Stimulated activated naive B cell treated with anti-CD40 and anti-IgM and Interleukin-4, amounts not matched to agents 10 μg/mL and 1 μg/mL and 100 μg/mL, for 72 hours (primary cell): ENCODE data around the gene MAOA.

Source experiments
- ATAC-seq, 2 donors: fragments of 150-1000 bp; cut with Tn5 transposase; replicated peaks; 2 replicates each; pipeline ENCODE4 v1.10.0; 2021; ENCODE audit warnings: moderate library complexity in 1 of 2
- DNase-seq: peaks from one replicate; pipeline ENCODE4 v3.0.0; 2021
- H3K27ac Mint-ChIP-seq: one replicate; pipeline ENCODE4 v1.8.0; 2022; ENCODE audit warnings: mild to moderate bottlenecking, mixed read lengths
- H3K27me3 Mint-ChIP-seq, 2 donors: one replicate each; pipeline ENCODE4 v1.8.0; 2022; ENCODE audit warnings: mixed read lengths in 2 of 2
- H3K36me3 Mint-ChIP-seq, 2 donors: one replicate each; pipeline ENCODE4 v1.8.0; 2022; ENCODE audit warnings: mixed read lengths in 2 of 2, mild to moderate bottlenecking in 1 of 2
- H3K4me1 Mint-ChIP-seq, 2 donors: one replicate each; pipeline ENCODE4 v1.8.0; 2022; ENCODE audit warnings: mixed read lengths in 2 of 2, mild to moderate bottlenecking in 1 of 2
- H3K4me3 Mint-ChIP-seq, 2 donors: one replicate each; pipeline ENCODE4 v1.8.0; 2022; ENCODE audit warnings: mild to moderate bottlenecking in 2 of 2, mixed read lengths in 2 of 2, moderate library complexity in 1 of 2
- H3K9me3 Mint-ChIP-seq, 2 donors: one replicate each; pipeline ENCODE4 v1.8.0; 2022; ENCODE audit warnings: mixed read lengths in 2 of 2, mild to moderate bottlenecking in 1 of 2

MAOA gene

DNA sequence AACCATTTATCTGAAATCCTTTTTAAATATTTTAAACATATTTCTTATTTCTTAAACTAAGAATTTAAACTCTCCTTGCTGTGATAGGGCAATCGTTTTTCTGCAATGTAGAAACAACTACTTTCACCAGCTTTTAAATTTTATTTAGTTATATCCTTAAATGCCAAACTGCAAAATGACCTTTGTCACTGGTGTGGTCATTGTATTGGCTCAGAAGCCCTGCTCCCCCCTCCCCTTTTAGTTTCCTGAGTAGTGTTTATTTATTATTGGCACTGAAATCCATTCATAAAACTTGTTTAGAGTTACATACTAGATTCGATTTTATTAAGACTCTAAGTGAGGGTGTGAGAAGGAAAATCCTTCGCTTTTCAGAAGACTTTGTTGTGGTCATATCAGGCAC is 23.0 kb downstream of the MAOA start:
- Mint-ChIP-seq H3K27ac (no peak overlapping the region), H3K27me3 (peaks cover 0 to 12% of the 10 kb centered on the region in 2 donors), H3K36me3 (no peaks in the 10 kb centered on the region), H3K9me3 (no peaks in the 10 kb centered on the region), H3K4me3 (no peak overlapping the region), H3K4me1 (no peaks in the 10 kb centered on the region)
- ATAC-seq, result no peak
- no peak for DNase-seq

DNA sequence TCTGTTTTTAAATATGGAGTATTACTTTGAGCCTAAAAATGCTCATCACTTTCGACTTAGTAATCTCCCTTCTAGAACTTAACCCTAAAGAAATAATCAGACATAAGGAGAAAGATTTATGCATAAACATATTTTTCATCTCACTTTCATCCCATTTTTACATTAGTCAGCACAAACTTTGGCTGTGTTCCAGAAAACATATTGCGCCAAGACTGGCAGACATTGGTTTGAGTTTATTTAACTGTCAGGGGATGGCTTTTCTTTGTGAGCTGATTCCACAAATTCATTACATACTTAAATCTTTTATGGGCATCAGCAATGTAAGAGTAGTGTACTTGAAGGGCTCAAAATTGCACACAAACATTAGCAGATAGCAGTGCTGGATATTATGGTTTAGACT is 23.7 kb downstream of the MAOA start:
- H3K36me3 Mint-ChIP-seq, result no peaks in the 10 kb centered on the region
- H3K27ac Mint-ChIP-seq, result no peak overlapping the region
- peaks cover 0 to 16% of the 10 kb centered on the region in 2 donors for H3K27me3 Mint-ChIP-seq
- H3K4me1 Mint-ChIP-seq, result no peaks in the 10 kb centered on the region
- no peaks in the 10 kb centered on the region for H3K9me3 Mint-ChIP-seq
- DNase-seq (no peak), ATAC-seq (no peak)
- no peak overlapping the region for H3K4me3 Mint-ChIP-seq

DNA sequence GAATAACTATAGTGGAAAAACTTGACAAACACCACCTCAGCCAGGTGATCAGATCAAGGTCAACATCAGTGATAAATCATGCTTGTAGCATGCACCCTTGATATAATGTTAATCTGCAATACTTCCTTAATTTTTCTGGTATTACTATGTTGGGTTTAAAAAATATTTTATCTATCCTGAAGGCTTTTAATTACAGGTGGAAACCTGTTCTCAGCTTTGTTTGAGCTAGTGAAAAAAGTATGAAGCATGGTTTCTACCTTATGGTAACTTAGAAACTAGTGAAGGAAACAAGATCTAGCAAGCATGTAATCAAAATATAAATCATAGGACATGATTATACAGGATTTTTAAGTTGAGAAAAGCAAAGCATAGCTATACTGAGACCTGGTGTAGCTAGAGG is 26.6 kb downstream of the MAOA start:
- no peaks in the 10 kb centered on the region for H3K4me1 Mint-ChIP-seq
- no peaks in the 10 kb centered on the region for H3K9me3 Mint-ChIP-seq
- H3K27ac Mint-ChIP-seq, result no peak overlapping the region
- no peak overlapping the region for H3K4me3 Mint-ChIP-seq
- no peak for ATAC-seq
- DNase-seq, result no peak
- peaks cover 2 to 15% of the 10 kb centered on the region in 2 donors for H3K27me3 Mint-ChIP-seq
- no peaks in the 10 kb centered on the region for H3K36me3 Mint-ChIP-seq

DNA sequence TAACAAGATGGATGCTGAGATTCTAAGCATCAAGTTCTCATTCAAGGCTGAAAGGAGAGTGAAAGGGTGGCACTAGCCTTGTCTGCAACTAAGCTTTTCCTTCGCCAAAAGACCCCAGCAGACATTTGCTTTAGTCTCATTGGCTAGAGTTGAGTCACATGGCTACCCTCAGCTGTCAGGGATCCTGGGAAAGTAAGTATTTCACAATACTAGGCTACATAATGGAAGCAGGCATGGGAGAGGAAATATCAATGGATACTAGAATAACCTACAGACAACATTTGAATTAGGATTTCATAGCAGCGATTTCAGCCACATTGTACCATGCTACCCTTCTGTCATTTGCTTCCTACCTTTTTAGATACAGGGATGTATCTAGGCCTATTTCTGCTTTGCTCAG is 29.1 kb downstream of the MAOA start:
- ATAC-seq, result no peak
- Mint-ChIP-seq H3K4me1 (no peaks in the 10 kb centered on the region), H3K4me3 (no peak overlapping the region), H3K27me3 (peaks cover 6 to 29% of the 10 kb centered on the region in 2 donors), H3K9me3 (no peaks in the 10 kb centered on the region), H3K36me3 (no peaks in the 10 kb centered on the region), H3K27ac (no peak overlapping the region)
- no peak for DNase-seq

DNA sequence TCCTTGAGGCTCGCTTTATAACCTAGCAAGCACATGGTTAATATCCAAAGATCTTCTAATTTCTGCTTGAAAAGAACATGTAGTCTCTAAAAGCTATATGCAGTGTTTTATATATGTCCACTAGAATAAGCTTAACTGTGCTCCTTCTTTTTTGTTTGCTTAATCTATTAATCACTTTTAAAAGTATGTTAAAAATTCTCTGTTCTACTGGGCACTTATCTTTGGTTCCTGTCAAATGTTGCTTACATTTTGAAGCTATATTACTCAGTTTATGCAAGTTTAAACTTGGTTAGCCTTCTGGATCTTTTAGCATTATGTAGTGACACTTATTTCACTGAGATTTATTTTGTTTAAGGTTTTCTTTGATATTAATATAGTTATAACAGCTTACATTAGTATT is 32.5 kb downstream of the MAOA start:
- Mint-ChIP-seq H3K9me3 (no peaks in the 10 kb centered on the region), H3K27ac (no peak overlapping the region), H3K36me3 (no peaks in the 10 kb centered on the region), H3K4me1 (no peaks in the 10 kb centered on the region), H3K4me3 (no peak overlapping the region), H3K27me3 (peaks cover 6 to 31% of the 10 kb centered on the region in 2 donors)
- no peak for ATAC-seq
- no peak for DNase-seq

DNA sequence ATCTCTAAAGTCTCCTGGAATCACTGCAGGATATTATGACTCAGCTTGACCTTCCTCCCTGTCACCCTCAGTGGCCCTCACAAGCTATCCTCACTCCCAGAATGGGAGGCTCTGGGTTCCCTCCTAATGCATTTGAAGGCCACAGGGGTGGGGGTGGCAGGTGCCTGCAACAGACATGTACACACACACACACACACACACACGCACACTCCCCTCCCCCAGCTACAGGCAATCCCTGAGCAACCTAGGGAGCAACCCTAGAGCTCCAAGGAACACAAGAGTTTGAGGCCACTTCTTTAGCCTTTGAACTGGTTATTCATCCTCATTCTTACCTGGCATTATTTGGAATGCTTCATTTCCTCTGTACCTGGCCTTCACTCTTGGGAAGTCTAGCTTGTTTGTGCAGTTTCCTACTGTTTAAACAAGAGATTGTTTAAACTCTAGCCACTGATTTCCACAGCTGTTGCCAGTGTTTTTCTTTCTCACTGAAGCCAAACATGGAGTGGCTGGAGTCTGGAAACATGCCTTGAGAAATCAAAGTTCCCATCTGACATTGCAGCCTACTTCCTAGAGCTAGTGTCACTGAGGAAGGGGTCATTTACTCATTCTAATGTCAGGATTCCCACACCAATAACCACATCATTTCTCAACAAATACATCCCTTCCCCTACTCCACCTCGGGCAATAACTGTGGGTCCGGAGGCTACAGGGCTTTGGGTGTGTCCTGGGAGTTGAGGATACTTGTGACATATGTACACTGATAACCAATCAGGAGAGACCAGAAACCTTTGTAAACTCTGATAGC is 37.7 kb downstream of the MAOA start:
- Mint-ChIP-seq H3K27ac (no peak overlapping the region), H3K9me3 (no peaks in the 10 kb centered on the region), H3K4me3 (no peak overlapping the region), H3K27me3 (peaks cover 0 to 16% of the 10 kb centered on the region in 2 donors), H3K4me1 (no peaks in the 10 kb centered on the region), H3K36me3 (no peaks in the 10 kb centered on the region)
- DNase-seq (no peak), ATAC-seq (no peak)

DNA sequence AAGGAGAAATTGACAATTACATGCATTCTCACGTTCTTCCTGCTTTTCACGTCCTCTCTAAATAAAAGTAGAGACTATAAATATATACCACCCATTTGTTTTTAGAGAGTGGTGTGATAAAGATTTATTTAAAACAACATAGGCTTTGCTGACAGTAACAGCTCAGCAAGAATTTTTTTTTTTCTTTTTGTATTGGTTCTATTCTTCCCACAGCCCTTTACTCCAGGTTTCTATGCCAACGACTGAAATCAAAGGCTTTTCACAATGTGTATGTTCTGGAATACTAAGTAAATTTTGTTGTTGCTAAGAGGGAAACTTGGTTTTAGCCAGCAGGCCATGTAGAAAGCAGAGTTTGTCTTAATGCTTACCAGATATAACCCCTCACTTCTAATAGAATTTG is 43.4 kb downstream of the MAOA start:
- no peaks in the 10 kb centered on the region for H3K4me1 Mint-ChIP-seq
- no peak for DNase-seq
- no peaks in the 10 kb centered on the region for H3K36me3 Mint-ChIP-seq
- ATAC-seq, result no peak
- no peaks in the 10 kb centered on the region for H3K9me3 Mint-ChIP-seq
- no peak overlapping the region for H3K4me3 Mint-ChIP-seq
- H3K27ac Mint-ChIP-seq, result no peak overlapping the region
- peaks cover 0 to 19% of the 10 kb centered on the region in 2 donors for H3K27me3 Mint-ChIP-seq

DNA sequence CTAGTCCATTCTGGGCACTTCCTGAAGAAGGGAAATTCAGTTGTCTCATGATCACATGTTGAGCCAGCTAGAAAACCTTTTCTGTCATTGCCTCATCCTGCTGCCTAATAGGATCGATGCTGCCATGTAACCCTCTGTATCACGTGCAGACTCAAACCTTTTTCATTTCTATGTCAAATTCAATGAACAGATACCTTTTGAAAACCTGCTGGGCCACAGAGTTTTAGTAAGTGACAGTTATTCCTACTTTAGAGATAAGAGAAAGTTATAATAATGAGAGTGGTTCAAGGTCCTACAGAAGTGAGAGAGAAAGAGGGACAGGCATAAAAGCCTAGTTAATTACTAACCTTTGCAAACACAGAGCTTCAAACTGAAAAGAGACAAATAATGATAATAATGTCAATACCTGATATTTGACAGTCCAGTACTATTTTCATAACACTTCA is 46.0 kb downstream of the MAOA start:
- Mint-ChIP-seq H3K4me3 (no peak overlapping the region), H3K4me1 (no peaks in the 10 kb centered on the region), H3K36me3 (no peaks in the 10 kb centered on the region), H3K27me3 (peaks cover 0 to 19% of the 10 kb centered on the region in 2 donors), H3K9me3 (no peaks in the 10 kb centered on the region), H3K27ac (no peak overlapping the region)
- no peak for ATAC-seq
- DNase-seq, result no peak

DNA sequence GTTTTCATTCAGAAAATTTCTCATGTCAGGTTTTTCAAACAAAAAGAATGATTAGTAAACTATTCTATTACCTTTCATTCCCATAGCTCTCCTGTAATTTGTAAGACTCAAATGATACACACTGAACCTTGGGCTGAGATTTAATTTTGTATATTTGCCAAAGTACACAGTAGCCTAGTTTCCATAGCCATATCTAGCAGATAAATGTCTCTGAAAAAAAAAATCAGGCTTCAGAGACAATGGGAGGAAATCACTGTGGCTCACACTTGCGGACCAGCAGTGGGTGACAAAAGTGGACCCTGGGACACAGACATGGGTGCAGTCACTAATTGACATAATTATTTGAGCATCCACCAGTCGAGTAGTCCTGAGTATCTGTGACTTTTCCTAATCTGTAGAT is 46.6 kb downstream of the MAOA start:
- Mint-ChIP-seq H3K4me3 (no peak overlapping the region), H3K27me3 (peaks cover 0 to 19% of the 10 kb centered on the region in 2 donors), H3K36me3 (no peaks in the 10 kb centered on the region), H3K9me3 (no peaks in the 10 kb centered on the region), H3K27ac (no peak overlapping the region), H3K4me1 (no peaks in the 10 kb centered on the region)
- ATAC-seq (no peak), DNase-seq (no peak)

DNA sequence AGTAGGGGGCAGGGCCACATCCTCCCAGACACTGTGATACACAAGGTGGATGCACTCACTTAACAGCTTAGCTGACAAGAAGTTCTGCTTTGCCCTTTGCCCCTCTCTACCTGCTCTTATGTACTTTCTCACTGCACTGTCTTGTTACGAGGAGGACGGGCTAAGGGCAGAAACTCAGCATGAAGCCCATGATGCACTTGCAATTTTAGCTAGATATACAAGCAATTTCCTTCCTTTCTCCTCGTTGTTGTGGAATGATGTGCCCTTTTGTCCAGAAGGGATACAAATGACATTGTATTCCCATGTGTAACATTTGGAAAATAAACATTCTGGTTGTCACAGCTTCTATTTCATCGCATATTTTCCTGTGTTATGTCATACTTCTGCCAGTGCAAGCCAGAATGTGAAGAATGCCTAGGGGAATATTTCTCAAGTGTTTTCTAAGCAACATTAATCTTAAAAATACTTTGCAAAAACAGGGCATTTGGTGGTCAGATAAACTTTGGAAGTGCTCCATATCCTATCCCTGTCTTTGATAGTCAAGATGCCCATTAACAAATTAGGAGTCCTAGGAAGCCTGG is 47.2 kb downstream of the MAOA start:
- Mint-ChIP-seq H3K27me3 (peaks cover 0 to 19% of the 10 kb centered on the region in 2 donors), H3K36me3 (no peaks in the 10 kb centered on the region), H3K4me3 (no peak overlapping the region), H3K4me1 (no peaks in the 10 kb centered on the region), H3K27ac (no peak overlapping the region), H3K9me3 (no peaks in the 10 kb centered on the region)
- DNase-seq (no peak), ATAC-seq (no peak)

DNA sequence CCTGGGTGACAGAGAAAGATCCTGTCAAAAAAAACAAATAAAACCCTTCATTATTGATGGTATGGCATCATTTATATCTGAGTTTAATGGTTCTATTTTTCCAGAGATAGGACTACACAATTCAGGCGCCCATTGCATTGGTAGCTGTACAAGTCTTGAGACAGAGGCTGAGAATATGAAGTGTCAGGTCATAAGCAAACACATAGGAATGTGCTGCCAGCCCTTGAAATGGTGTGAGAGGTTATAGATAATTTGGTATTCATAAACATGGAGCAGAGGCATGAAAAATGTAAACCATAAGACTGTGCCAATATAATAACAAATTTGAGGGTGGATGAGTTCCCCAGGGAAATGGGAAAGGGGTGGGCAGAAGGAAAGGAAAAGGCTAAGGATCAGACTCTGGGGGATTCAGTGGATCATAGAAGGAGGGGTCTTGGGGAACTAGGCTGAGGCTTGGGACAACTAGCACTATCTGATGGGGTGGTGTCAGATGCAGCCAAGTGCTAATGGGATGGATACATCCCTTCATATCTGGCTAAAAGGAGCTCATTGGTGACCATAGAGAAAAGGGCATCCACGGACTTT is 50.8 kb downstream of the MAOA start:
- DNase-seq (no peak), ATAC-seq (no peak)
- H3K4me1 Mint-ChIP-seq, result no peaks in the 10 kb centered on the region
- no peaks in the 10 kb centered on the region for H3K9me3 Mint-ChIP-seq
- no peaks in the 10 kb centered on the region for H3K36me3 Mint-ChIP-seq
- no peak overlapping the region for H3K4me3 Mint-ChIP-seq
- peaks cover 0 to 9% of the 10 kb centered on the region in 2 donors for H3K27me3 Mint-ChIP-seq
- H3K27ac Mint-ChIP-seq, result no peak overlapping the region

DNA sequence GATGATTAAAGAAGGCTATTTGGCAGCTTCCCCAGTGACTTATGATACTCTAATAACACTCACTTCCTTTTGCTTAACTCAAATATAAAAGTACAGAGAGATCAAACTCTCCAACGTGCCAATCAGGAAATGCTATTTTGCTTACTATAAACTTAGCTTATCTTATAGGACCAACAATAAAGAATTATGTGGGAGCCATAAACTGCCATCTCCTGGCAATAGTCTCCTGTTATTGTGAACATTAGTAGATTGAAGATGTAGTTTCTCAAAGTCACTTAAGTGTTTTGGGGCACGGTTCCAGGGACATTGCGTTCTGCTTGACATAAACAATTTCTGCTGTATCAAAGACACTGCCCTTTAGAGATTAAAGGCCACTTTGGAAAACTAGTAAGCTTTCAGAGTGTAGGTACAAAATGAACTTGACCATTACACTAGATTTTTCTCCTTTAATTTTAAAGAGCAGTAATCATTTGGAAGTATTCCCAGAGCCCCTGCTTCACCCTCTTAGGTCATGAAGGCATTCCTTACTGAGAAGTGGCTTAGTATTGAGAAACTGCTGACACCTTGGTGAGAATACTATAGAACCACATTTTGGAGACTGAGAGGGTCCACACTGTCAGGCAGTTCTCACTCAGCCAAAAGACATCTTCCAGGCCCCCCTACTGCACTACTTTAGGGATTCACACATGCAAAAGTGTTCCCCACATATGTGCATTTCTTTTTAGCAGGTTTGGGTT is 51.9 kb downstream of the MAOA start:
- no peaks in the 10 kb centered on the region for H3K36me3 Mint-ChIP-seq
- no peak overlapping the region for H3K4me3 Mint-ChIP-seq
- peaks cover 0 to 5% of the 10 kb centered on the region in 2 donors for H3K27me3 Mint-ChIP-seq
- ATAC-seq, result no peak
- H3K4me1 Mint-ChIP-seq, result no peaks in the 10 kb centered on the region
- no peak overlapping the region for H3K27ac Mint-ChIP-seq
- DNase-seq, result no peak
- H3K9me3 Mint-ChIP-seq, result no peaks in the 10 kb centered on the region

DNA sequence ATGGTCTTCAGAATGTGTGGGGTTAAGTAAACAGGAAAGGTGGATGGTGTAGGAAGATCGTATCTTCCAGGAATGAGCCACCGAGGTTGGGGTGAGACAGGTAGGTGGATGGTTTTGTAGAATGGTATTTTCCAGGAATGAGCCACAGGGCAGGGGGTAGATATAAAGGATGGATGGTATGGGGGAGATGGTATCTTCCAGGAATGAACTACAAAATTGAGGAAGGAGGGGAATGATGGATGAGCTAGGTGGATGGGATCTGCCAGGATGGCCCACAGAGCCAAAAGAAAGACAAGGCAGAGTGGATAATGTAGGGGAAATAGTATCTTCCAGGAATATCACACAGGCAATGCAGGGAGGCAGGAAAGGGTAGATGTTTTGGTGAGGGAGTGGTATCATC is 60.0 kb downstream of the MAOA start:
- DNase-seq (no peak), ATAC-seq (no peak)
- H3K36me3 Mint-ChIP-seq, result no peaks in the 10 kb centered on the region
- H3K9me3 Mint-ChIP-seq, result no peaks in the 10 kb centered on the region
- no peaks in the 10 kb centered on the region for H3K4me1 Mint-ChIP-seq
- no peak overlapping the region for H3K27ac Mint-ChIP-seq
- H3K27me3 Mint-ChIP-seq, result no peaks in the 10 kb centered on the region
- H3K4me3 Mint-ChIP-seq, result no peak overlapping the region

DNA sequence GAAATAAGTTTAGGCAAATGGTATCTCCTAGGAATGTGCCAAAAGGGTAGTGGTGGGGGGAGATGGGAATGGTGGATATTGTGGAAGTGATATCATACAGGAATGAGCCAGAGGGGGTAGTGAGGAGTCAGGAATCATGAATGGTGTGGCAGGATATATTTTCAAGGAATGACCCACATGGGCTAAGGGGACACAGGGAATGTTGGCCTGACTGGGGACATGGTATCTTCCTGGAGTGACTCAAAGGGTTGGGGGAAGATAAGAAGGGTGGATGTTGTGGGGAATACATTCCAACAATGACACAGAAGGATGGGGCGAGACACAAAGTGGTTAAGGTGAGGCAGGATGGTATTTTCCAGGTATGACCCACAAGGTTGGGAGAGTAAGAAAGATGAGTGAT is 60.6 kb downstream of the MAOA start:
- Mint-ChIP-seq H3K27me3 (no peaks in the 10 kb centered on the region), H3K9me3 (no peaks in the 10 kb centered on the region), H3K4me1 (no peaks in the 10 kb centered on the region), H3K27ac (no peak overlapping the region), H3K36me3 (no peaks in the 10 kb centered on the region), H3K4me3 (no peak overlapping the region)
- DNase-seq (no peak), ATAC-seq (no peak)
